Adipocyte (in vitro differentiated cells): Measurements from ENCODE around the gene PLEKHG3.

Experiments used
- DNase-seq: peaks from one replicate; pipeline ENCODE4 v3.0.0-alpha.2; 2015; ENCODE audit warnings: low read depth
- H3K27me3 ChIP-seq: replicated peaks from 2 replicates; pipeline ENCODE4 v1.7.0; 2013; ENCODE audit warnings: mild to moderate bottlenecking, low read length, moderate library complexity; ENCODE audit not compliant: control insufficient read depth, insufficient read depth
- H3K36me3 ChIP-seq: 2 replicates; pipeline ENCODE4 v1.7.0; 2013; ENCODE audit warnings: low read length, mild to moderate bottlenecking, moderate library complexity; ENCODE audit not compliant: control insufficient read depth, insufficient read depth, severe bottlenecking
- H3K4me1 ChIP-seq: 2 replicates; pipeline ENCODE4 v1.7.0; 2013; ENCODE audit warnings: mild to moderate bottlenecking, low read length, moderate library complexity; ENCODE audit not compliant: control insufficient read depth, insufficient read depth
- H3K4me3 ChIP-seq: 2 replicates; pipeline ENCODE4 v1.7.0; 2013; ENCODE audit warnings: mild to moderate bottlenecking, low read length, moderate library complexity
- H3K9ac ChIP-seq: 2 replicates; pipeline ENCODE4 v1.7.0; 2013; ENCODE audit warnings: mild to moderate bottlenecking, low read length, moderate library complexity
- H3K9me3 ChIP-seq: 2 replicates; pipeline ENCODE4 v1.7.0; 2013; ENCODE audit warnings: mild to moderate bottlenecking, low read length, moderate library complexity; ENCODE audit not compliant: control insufficient read depth

Gene PLEKHG3

GRCh38 chr14:64700894-64701293 is 3.3 kb upstream of the PLEKHG3 start:
- Histone ChIP-seq H3K36me3 (no peaks in the 10 kb centered on the region), H3K27me3 (peaks cover 44% of the 10 kb centered on the region), H3K9me3 (no peaks in the 10 kb centered on the region), H3K4me3 (no peak overlapping the region), H3K4me1 (peaks cover 14% of the 10 kb centered on the region), H3K9ac (no peak overlapping the region)
- no peak for DNase-seq

GRCh38 chr14:64701660-64702059 is 2.6 kb upstream of the PLEKHG3 start:
- Histone ChIP-seq H3K9ac (no peak overlapping the region), H3K36me3 (no peaks in the 10 kb centered on the region), H3K4me1 (peaks cover 21% of the 10 kb centered on the region), H3K4me3 (no peak overlapping the region), H3K9me3 (no peaks in the 10 kb centered on the region), H3K27me3 (peaks cover 40% of the 10 kb centered on the region)
- no peak for DNase-seq

- no peak for DNase-seq
These were observed 1.5 kb upstream of the PLEKHG3 start for GRCh38 chr14:64702493-64703394.

GRCh38 chr14:64703395-64704142 is 655 bp upstream of the PLEKHG3 start:
- Histone ChIP-seq H3K9ac (peak overlapping the region; percentile 86), H3K9me3 (no peaks in the 10 kb centered on the region), H3K4me3 (peak overlapping the region; percentile 88), H3K27me3 (peaks cover 40% of the 10 kb centered on the region), H3K4me1 (peaks cover 21% of the 10 kb centered on the region), H3K36me3 (no peaks in the 10 kb centered on the region)
- DNase-seq = no peak

More at GRCh38 chr14:64702493-64703394, 1.5 kb upstream of the PLEKHG3 start:
- Histone ChIP-seq H3K36me3 (no peaks in the 10 kb centered on the region), H3K9me3 (no peaks in the 10 kb centered on the region), H3K27me3 (peaks cover 43% of the 10 kb centered on the region), H3K4me1 (peaks cover 21% of the 10 kb centered on the region), H3K4me3 (no peak overlapping the region), H3K9ac (no peak overlapping the region)

- Histone ChIP-seq H3K9me3 (no peaks in the 10 kb centered on the region), H3K4me1 (peaks cover 21% of the 10 kb centered on the region), H3K27me3 (peaks cover 36% of the 10 kb centered on the region), H3K36me3 (no peaks in the 10 kb centered on the region), H3K9ac (peak overlapping the region; percentile 86), H3K4me3 (peak overlapping the region; percentile 88)
- peak; percentile 63 for DNase-seq
These were observed 638 bp downstream of the PLEKHG3 start for GRCh38 chr14:64704743-64705380.

- peaks cover 36% of the 10 kb centered on the region for H3K27me3 ChIP-seq
- H3K36me3 ChIP-seq = no peaks in the 10 kb centered on the region
- peak overlapping the region; percentile 86 for H3K9ac ChIP-seq
- DNase-seq = peak; percentile 14
- H3K4me1 ChIP-seq = peaks cover 25% of the 10 kb centered on the region
- H3K4me3 ChIP-seq = peak overlapping the region; percentile 88
- no peaks in the 10 kb centered on the region for H3K9me3 ChIP-seq
These were observed 1.3 kb downstream of the PLEKHG3 start for GRCh38 chr14:64705381-64706118.

GRCh38 chr14:64706119-64706592 is 1.9 kb downstream of the PLEKHG3 start:
- DNase-seq = no peak
- Histone ChIP-seq H3K9ac (no peak overlapping the region), H3K4me3 (peak overlapping the region; percentile 88), H3K36me3 (no peaks in the 10 kb centered on the region), H3K4me1 (peaks cover 30% of the 10 kb centered on the region), H3K9me3 (no peaks in the 10 kb centered on the region), H3K27me3 (peaks cover 32% of the 10 kb centered on the region)

GRCh38 chr14:64706593-64707193 is 2.5 kb downstream of the PLEKHG3 start:
- Histone ChIP-seq H3K9me3 (no peaks in the 10 kb centered on the region), H3K36me3 (no peaks in the 10 kb centered on the region), H3K4me1 (peaks cover 30% of the 10 kb centered on the region), H3K9ac (no peak overlapping the region), H3K27me3 (peaks cover 32% of the 10 kb centered on the region), H3K4me3 (no peak overlapping the region)
- DNase-seq = no peak

GRCh38 chr14:64707661-64708060 is 3.4 kb downstream of the PLEKHG3 start:
- Histone ChIP-seq H3K4me1 (peaks cover 30% of the 10 kb centered on the region), H3K9me3 (peaks cover 9% of the 10 kb centered on the region), H3K36me3 (no peaks in the 10 kb centered on the region), H3K27me3 (peaks cover 28% of the 10 kb centered on the region), H3K9ac (no peak overlapping the region), H3K4me3 (no peak overlapping the region)
- peak; percentile 43 for DNase-seq
